Measurements from ENCODE around the gene ARHGAP6. TPM values are rescaled to one million over a fixed set of nuclear protein-coding genes. Genes with fewer than 3 reads are reported as not detected.

The ARHGAP6 gene
- total RNA-seq, 1 experiment from 2014 or later: 0.10 TPM

- CTCF ChIA-PET: no interaction called here
- H3K4me3 ChIP-seq (replicated peaks in 1 of 2; ENCODE audit: low read depth in 1 of 2, low read length in 2 of 2): no peak overlapping the region
- intact Hi-C loops (cut with micrococcal nuclease): no loop called here
Measured at GRCh38 chrX:11458170-11458569, 207.6 kb downstream of the ARHGAP6 start.

DNA sequence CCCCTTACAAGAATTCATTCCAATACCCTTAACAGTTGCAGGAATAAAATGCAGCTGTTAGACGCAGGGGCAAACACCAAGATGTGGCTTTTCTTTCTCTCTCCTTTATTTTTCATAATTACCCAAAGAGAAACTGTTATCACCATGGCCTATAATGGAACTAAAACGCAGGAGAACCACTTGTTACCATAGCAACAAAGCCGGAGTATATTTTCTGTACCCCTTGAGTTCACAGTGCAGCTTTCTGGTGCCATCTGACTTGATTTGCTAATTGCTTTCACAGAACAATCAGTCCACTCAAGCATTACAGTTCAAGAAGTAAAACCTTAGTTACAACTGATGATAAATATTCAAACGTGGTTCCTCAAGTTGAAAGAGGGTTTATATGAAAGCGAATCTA, 214.6 kb downstream of the ARHGAP6 start:
- RAD21 ChIA-PET (ENCODE audit: low non-redundant PET in 1 of 2, low total read pairs in 2 of 2, uncharacterized antibody in 2 of 2, unreplicated experiment in 2 of 2): no interaction called here

More at GRCh38 chrX:11458170-11458569, 207.6 kb downstream of the ARHGAP6 start:
- no peaks in the 10 kb centered on the region for H4K20me1 ChIP-seq (ENCODE audit: insufficient read depth)
- no peaks in the 10 kb centered on the region for H3K79me2 ChIP-seq (ENCODE audit: insufficient read depth, low read length)
- RAD21 ChIA-PET (ENCODE audit: low non-redundant PET in 1 of 2, low total read pairs in 2 of 2, uncharacterized antibody in 2 of 2, unreplicated experiment in 2 of 2): no interaction called here
- POLR2A ChIA-PET: no interaction called here
- no peak overlapping the region for H3K9ac ChIP-seq (ENCODE audit: low read length)
- H3K4me1 ChIP-seq (ENCODE audit: control insufficient read depth in 1 of 2, insufficient read depth in 2 of 2, low read length in 2 of 2): no peaks in the 10 kb centered on the region
- H3K27me3 ChIP-seq (ENCODE audit: insufficient read depth, low read length): no peaks in the 10 kb centered on the region
- no peaks in the 10 kb centered on the region for H3K36me3 ChIP-seq (ENCODE audit: control insufficient read depth in 1 of 2, insufficient read depth in 2 of 2, low read length in 2 of 2)
- no peak overlapping the region for H3K4me2 ChIP-seq (ENCODE audit: low read length)
- no peak overlapping the region for H2AFZ ChIP-seq (ENCODE audit: low read depth, low read length, poor library complexity, severe bottlenecking)
- no peak for ATAC-seq
- H3K27ac ChIP-seq (ENCODE audit: low read depth, low read length): no peak overlapping the region
- H3K9me3 ChIP-seq (ENCODE audit: control insufficient read depth in 1 of 2, insufficient read depth in 1 of 2, low read depth in 1 of 2, low read length in 2 of 2): no peaks in the 10 kb centered on the region
- DNase-seq (ENCODE audit: low read depth, low spot score): no peak
- TF ChIP-seq JUND (IDR thresholded peaks at IDR 0.05): no peak
- TF ChIP-seq FOSL1 (IDR thresholded peaks at IDR 0.05; ENCODE audit: low read depth): no peak
- no peak for TF ChIP-seq POLR2AphosphoS5 (IDR thresholded peaks at IDR 0.05; ENCODE audit: low read depth, low read length)
- TF ChIP-seq TCF7L2 (IDR thresholded peaks at IDR 0.05; ENCODE audit: borderline replicate concordance, extremely low read depth, insufficient read depth, insufficient read length): no peak
- TF ChIP-seq SRF (IDR thresholded peaks at IDR 0.05; ENCODE audit: low read depth): no peak
- TF ChIP-seq CBX3 (IDR thresholded peaks at IDR 0.05; ENCODE audit: low read depth): no peak
- no TSS peak for BruUV-seq (replicated peaks)
- no peaks in the 10 kb centered on the region for H3K9me2 ChIP-seq (ENCODE audit: insufficient read depth)

More for the DNA sequence above, 214.6 kb downstream of the ARHGAP6 start:
- no TSS peak for BruUV-seq (replicated peaks)
- H3K79me2 ChIP-seq (ENCODE audit: insufficient read depth, low read length): no peaks in the 10 kb centered on the region
- intact Hi-C loops (cut with micrococcal nuclease): no loop called here
- no peaks in the 10 kb centered on the region for H3K36me3 ChIP-seq (ENCODE audit: control insufficient read depth in 1 of 2, insufficient read depth in 2 of 2, low read length in 2 of 2)
- TF ChIP-seq POLR2A (IDR thresholded peaks at IDR 0.05; ENCODE audit: borderline replicate concordance, extremely low read depth, insufficient read depth, insufficient read length) (no peak), REST (IDR thresholded peaks at IDR 0.05; ENCODE audit: low read depth) (no peak), CTCF (IDR thresholded peaks at IDR 0.05 in 2 of 3, conservative IDR thresholded peaks at IDR 0.05 in 1 of 3; ENCODE audit: borderline replicate concordance in 1 of 3, insufficient read depth in 1 of 3, low read depth in 2 of 3, low read length in 2 of 3) (no peak), JUND (IDR thresholded peaks at IDR 0.05) (no peak), POLR2AphosphoS5 (IDR thresholded peaks at IDR 0.05; ENCODE audit: low read depth, low read length) (no peak), MAX (IDR thresholded peaks at IDR 0.05) (no peak), TCF7L2 (IDR thresholded peaks at IDR 0.05; ENCODE audit: borderline replicate concordance, extremely low read depth, insufficient read depth, insufficient read length) (no peak), CEBPB (IDR thresholded peaks at IDR 0.05; ENCODE audit: low read depth) (no peak), CBX3 (IDR thresholded peaks at IDR 0.05; ENCODE audit: low read depth) (no peak), EZH2phosphoT487 (IDR thresholded peaks at IDR 0.05; ENCODE audit: borderline replicate concordance) (no peak), ZNF274 (IDR thresholded peaks at IDR 0.05; ENCODE audit: low read depth, low read length) (no peak)
- TF ChIP-seq, protein P1, sequence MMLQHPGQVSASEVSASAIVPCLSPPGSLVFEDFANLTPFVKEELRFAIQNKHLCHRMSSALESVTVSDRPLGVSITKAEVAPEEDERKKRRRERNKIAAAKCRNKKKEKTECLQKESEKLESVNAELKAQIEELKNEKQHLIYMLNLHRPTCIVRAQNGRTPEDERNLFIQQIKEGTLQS (IDR thresholded peaks at IDR 0.05): no peak
- H3K9me2 ChIP-seq (ENCODE audit: insufficient read depth): no peaks in the 10 kb centered on the region
- H3K9me3 ChIP-seq (ENCODE audit: control insufficient read depth in 1 of 2, insufficient read depth in 1 of 2, low read depth in 1 of 2, low read length in 2 of 2): no peaks in the 10 kb centered on the region
- H3K9ac ChIP-seq (ENCODE audit: low read length): no peak overlapping the region
- no peak overlapping the region for H2AFZ ChIP-seq (ENCODE audit: low read depth, low read length, poor library complexity, severe bottlenecking)
- no peaks in the 10 kb centered on the region for H3K27me3 ChIP-seq (ENCODE audit: insufficient read depth, low read length)
- CTCF ChIA-PET: no interaction called here
- no peak overlapping the region for H3K4me2 ChIP-seq (ENCODE audit: low read length)
- H3K4me3 ChIP-seq (replicated peaks in 1 of 2; ENCODE audit: low read depth in 1 of 2, low read length in 2 of 2): no peak overlapping the region
- no peaks in the 10 kb centered on the region for H4K20me1 ChIP-seq (ENCODE audit: insufficient read depth)
- no peak for ATAC-seq
- H3K4me1 ChIP-seq (ENCODE audit: control insufficient read depth in 1 of 2, insufficient read depth in 2 of 2, low read length in 2 of 2): no peaks in the 10 kb centered on the region
- POLR2A ChIA-PET: no interaction called here
- no peak for DNase-seq (ENCODE audit: low read depth, low spot score)
- H3K27ac ChIP-seq (ENCODE audit: low read depth, low read length): no peak overlapping the region

All from HCT116 (cell line).